ENCODE results near the gene CTSF.

DNA sequence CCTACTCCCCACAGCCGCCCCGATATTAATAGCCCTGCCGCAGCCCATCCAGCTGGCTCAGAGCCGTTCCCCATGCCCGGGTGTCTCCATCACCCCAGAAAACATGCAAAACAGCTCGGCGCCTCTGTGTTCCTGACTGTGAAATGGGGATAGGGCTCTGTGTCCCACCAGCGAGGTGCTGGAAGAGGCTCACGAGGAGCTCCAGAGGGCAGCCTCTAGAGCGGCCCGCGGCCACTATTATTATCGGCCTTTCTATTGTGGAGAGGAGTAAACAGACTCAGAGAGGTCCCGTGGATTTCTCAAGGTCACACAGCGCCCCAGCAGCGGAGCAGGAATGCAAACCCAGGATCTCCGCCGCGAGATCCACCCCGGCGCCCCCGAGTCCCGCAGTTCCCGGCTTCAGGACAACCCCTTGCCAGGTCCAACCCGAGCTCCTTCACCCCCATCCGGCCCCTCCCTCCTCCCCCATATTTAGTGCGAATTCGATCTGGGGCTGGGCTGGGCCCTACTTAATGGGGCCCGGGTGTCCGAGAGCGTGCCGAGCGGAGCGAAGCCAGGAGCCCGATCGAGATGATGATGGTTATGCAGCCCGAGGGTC is 21.9 kb downstream of the CTSF start, which contains the start of gene ACTN3:
- TF ChIP-seq, protein P1, sequence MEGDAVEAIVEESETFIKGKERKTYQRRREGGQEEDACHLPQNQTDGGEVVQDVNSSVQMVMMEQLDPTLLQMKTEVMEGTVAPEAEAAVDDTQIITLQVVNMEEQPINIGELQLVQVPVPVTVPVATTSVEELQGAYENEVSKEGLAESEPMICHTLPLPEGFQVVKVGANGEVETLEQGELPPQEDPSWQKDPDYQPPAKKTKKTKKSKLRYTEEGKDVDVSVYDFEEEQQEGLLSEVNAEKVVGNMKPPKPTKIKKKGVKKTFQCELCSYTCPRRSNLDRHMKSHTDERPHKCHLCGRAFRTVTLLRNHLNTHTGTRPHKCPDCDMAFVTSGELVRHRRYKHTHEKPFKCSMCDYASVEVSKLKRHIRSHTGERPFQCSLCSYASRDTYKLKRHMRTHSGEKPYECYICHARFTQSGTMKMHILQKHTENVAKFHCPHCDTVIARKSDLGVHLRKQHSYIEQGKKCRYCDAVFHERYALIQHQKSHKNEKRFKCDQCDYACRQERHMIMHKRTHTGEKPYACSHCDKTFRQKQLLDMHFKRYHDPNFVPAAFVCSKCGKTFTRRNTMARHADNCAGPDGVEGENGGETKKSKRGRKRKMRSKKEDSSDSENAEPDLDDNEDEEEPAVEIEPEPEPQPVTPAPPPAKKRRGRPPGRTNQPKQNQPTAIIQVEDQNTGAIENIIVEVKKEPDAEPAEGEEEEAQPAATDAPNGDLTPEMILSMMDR (IDR thresholded peaks at IDR 0.05): no peak
- TF ChIP-seq POLR2AphosphoS5 (IDR thresholded peaks at IDR 0.05): no peak
